Central memory CD4-positive, alpha-beta T cell (primary cell): ENCODE results near the gene GATA2.

Experiments used
- DNase-seq: peaks from one replicate; pipeline ENCODE4 v3.0.0; 2022

Gene GATA2

DNA sequence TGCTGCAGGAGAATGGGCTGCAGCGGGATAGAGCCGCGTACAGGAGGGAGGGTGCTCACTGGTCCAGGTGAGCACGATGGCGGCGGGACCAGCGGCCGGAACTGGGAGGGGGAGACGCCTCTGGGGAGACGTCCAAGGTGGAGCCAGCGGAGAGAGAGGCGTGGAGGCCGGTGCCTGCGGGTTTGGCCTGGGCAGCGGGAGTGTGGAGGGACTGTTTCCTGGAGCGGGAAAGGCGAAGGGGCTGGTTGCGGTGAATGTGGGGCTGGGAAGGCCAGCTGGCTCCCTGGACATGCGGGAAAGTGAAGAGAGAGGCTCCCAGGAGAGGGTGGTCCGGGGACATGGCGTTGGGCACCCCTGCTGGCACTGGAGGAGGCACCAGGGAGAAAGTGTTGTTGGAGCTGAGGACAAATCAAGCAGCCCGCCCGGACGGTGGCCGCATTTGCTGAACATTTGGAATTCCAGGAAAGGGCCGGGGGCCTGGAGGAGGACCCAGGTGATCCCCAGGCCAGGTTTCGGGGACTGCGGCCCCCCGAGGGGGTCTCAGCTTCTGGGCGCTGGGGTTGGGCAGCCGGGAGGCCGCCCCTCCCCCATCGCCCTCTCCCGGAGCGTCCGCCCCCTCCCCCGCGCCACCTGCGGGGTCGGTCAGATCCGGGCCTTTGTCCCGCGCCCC lies 60.6 kb downstream of the GATA2 start:
- DNase-seq, result no peak

DNA sequence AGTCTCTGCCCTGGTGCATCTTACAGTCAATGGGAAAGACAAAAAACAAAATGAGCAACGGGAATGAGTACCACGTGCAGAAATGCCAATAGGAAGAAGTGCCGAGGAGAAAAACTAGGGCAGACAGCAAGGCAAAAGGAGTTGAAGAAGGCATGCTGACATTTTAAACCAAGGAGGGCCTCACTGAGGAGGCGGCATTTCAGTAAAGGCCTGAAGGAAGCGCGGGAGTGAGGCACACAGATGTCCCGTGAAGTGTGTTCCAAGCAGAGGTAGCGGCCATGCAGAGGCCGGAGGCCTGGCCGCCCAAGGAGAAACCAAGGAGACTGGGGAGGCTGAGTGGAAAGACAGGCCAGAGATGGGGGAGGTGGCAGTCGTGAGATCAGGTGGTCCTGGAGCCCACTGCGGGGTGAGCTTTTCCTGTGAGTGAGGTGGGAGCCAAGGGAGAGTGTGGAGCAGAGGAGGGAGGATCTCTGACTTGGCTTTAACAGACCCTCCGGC lies 61.1 kb downstream of the GATA2 start:
- DNase-seq, result no peak

DNA sequence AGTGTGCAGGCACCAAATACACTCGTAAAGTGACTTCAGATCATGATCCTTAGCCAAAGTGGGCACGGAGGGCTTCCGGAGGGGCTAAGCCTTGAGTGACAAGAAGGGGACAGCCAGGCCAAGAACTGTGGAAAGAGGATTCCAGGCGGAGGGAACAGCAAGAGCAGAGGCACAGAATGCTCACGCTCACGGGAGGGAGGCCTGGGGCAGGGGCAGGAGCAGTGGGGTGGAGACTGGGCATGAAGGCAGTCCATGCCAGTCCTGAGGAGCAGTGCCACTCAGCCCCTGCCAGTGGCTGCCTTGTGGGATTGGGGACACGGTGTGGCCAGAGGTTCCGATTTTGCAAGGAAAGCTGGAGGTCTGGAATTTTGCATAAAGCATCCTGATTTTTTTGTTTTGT lies 62.3 kb downstream of the GATA2 start:
- DNase-seq, result no peak

DNA sequence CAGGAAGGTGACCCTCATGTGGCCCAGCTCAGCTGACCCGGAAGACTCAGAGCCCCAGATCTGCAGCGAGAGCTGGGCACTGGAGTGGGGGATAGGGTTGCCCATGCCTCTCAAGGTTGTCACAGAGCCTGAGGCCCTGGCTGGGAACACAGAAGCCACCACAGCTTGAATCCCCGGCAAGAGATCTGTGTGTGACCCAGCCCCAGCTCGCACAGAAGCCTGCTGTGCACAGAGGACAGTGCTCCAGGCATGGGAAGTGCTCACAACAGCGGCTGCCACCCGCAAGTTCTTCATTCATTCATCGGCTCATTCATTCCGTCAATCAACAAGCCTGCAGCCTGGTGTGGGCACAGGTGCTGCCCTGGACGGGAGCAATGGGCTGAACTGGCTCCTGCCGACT lies 62.7 kb downstream of the GATA2 start:
- DNase-seq, result no peak

DNA sequence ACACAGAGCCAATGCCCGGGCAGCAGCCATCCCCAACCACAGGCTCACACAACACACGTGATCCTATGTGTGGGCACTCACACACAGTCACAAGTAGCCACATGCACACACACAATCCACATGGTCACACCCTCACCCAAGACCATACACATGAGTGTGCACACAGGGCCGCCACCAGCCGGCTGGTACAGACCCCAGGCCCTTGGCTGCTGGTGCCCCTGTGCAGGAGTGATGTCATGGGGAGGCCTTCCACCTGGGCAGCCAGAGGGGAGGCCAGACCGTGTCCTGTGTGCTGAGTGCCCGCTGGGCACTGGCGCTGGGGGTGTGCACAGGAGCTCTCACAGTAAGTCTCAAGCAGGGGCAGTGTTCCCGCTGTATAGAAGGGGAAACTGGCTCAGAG lies 63.2 kb downstream of the GATA2 start:
- DNase-seq, result no peak
